HG02571 (cell line): ENCODE measurements around the gene TMPRSS6.
"Not testable (repeated sequence)": the region's sequence is repeated elsewhere in the genome, so short reads cannot be mapped to it uniquely, and the experiment has no call there.

Experiments used
- ATAC-seq: cut with Tn5 transposase; IDR thresholded peaks from one replicate; pipeline ENCODE4 v1.9.1; 2021; ENCODE audit warnings: mild to moderate bottlenecking, moderate library complexity; ENCODE audit not compliant: unreplicated experiment

The TMPRSS6 gene

DNA sequence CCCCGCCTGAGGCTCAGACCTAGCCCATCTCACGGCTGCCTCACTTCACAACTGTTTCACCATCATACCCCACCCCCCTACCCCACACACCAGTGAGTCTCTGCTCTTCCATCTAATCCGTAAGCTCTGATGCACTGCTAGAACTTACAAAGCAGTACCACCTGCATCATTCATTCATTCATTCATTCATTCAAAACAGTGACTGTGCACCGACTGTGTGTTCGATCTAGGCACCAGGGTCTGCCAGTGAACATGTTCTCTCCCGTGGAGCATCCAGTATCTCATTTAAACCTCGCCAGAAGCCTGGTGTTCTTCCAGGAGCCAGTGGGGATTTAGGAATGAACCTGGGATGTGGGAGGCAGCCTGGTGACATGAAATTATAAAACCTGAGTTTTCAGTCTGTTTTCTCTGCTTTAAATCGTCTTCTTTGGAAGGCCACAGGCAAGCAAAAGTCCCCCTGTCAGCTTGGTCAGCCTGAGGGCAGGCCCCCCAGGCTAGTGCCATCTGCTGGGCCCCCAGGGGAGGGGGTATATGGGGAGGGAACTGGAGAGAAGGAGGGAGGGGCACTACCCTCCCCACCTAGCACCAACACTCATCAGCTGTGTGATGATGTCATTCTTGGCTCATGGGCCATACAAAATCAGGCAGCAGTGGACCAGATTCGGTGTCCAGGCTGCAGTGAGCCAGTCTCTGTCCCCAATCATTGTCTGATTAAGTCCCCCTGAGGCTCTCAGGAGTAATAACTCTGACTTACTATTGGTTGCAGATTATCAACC is 18.4 kb downstream of the TMPRSS6 start:
- ATAC-seq, result no peak

DNA sequence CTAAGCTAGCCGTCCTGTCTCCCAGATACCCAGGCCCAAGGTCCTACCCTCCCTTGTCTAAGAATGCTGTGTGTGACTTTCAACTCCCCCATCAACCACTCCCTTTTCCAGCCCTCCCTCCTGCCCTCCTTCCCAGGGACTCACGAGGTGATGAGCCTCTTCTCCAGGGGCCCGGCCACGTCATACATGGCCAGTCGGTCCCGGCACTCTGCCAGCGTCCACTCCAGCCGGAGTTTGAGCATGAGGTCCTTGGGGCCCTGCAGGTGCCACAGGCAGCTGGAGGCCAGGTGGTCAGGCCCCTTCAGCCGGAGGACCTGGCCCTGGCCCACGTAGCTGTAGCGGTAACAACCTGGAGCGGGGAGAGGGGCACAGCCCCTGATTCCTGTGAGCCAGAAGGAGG is 20.1 kb downstream of the TMPRSS6 start:
- no peak for ATAC-seq

DNA sequence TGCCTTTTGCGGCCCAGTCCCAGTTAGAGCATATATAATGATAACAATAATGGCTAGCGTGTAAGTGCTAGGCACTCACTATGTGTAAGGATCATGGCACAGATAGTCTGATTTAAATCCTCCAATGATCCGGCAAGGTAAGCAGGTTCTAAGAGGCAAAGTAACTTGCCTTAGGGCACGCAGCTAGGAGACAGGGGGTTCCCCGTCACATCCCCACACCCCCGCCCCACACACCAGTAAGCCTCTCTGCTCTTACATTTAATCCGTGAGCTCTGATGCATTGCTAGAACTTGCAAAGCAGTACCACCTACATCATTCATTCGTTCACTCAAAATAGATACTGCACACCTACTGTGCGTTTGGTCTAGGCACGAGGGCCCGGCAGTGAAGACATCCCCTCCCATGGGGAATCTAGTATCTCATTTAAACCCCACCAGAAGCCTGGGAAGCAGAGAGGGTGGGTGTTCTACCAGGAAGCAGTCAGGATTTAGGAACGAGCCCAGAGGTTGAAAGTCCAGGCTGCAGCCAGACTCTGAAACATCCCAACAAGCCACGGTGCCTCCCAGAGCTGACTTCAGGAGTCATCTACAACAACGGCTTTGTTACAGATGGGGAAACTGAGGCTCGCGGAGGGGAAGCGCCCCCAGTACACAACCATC is 20.6 kb downstream of the TMPRSS6 start:
- ATAC-seq, result no peak

- no peak for ATAC-seq
These were observed 21.4 kb downstream of the TMPRSS6 start for GRCh38 chr22:37088108-37088605.

GRCh38 chr22:37086184-37086583 is 23.3 kb downstream of the TMPRSS6 start:
- no peak for ATAC-seq

- no peak for ATAC-seq
These were observed 25.1 kb downstream of the TMPRSS6 start for GRCh38 chr22:37084385-37084784.

DNA sequence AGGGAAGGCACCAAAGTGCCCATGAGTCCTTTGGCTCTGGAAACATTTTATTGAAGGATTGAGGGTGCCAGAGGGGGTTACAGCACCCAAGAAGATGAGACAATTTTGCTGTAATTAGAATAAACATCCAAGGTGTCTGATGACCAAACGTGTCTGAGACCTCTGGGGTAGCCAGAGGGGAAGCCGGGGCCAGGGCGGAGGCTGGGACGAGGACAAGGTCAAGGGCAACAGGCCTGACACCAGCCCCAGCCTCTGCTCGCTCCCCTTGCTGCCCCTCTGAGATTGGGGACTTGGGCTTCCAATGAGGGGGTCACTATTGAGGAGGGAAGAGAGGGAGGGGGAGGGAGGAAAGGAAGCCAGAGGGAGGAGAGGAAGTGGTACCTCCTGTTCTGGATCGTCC is 25.6 kb downstream of the TMPRSS6 start:
- no peak for ATAC-seq

GRCh38 chr22:37082251-37082873 is 27.2 kb downstream of the TMPRSS6 start:
- ATAC-seq, result no peak

DNA sequence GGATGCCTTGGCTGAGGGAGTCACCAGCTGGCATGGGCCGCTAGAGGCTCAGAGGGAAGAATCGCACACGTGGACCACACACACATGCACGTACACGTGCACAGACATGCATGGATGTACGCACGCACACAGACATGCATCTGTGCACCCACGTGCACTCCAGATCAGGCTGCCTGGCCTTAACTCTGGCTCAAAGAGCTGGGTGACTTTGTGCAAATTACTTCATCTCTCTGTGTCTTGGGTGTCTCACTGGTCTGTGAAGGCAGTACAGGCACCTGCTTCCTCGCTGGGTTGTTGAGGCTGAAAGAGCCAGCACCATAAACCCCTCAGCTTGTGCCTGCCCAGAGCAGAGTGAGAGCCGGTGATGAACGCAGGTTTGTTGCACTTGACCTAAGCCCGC is 28.7 kb downstream of the TMPRSS6 start:
- no peak for ATAC-seq

DNA sequence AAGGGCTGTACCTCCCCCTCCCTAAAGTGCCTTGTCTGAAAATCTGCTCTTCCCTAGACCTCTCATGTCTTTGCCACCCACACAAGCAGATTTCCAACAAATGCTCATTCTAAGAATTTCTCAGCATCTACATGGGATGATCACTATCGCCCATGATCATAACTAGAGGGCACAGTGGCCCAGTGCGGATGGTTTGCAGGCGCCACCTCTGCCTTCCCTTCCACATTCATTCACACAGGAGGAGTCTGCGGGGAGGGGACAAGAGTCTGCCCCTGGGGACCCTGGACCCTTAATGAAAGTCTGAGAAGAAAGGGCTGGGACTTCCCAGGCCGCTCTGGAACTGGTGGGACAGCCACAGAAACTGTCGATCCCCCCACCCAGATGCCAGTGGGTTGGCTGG is 29.1 kb downstream of the TMPRSS6 start:
- no peak for ATAC-seq

DNA sequence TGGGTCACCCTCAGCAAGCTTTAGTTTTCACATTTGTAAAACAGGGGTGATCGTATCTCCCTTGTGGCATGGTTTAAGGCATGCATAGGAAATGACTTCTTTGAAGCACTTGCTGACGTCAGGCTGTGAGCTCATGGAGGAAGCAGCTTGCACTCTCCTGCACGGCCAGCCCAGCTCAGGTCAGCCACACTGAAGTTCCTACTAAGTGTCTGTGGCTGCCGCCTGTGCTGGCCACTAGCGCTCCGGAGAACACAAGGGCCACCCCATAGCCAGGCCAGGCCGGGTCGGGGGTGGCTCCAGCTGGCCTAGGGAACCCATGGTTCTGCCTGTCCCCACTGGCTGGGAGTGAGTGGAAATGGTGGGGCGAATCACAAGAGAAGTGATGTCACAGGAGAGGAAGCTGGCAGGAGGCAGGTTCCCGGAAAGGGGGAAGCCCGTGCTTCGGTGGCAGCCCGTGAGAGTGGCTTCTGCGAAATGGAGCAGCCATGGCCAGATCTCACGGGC is 29.8 kb downstream of the TMPRSS6 start:
- ATAC-seq, result no peak

GRCh38 chr22:37079158-37079557 is 30.4 kb downstream of the TMPRSS6 start:
- no peak for ATAC-seq

DNA sequence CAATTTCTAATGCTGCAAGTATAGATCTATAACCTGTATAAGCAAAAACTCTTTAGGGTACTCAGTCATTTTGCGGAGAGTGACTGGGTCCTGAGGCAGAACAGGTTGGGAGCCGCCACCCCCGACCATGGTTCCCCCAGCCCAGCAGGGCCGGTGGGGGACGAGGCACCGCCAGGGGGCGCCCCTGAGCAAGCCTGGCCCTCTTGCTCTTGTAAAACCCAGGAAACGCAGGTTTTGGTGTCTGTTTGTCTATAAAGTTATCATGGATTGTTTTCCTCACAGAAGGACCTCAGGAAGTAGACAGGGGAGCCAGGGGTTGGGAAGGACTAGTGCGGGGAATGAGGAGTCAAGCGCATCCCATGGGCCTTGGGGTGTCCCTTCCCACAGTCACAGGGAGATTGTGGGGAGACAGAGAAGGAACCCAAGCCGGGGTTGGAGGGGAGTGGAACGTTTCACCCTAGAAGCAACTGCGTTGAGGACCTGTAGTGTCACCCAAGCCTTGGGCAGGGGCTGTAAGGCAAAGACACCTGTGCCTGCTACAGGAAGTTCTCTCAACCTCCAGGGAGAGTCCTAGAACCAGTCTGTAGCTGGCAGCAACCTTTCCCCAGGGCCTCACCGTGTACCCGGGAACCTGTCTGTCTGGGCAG is 31.6 kb downstream of the TMPRSS6 start:
- ATAC-seq, result no peak

DNA sequence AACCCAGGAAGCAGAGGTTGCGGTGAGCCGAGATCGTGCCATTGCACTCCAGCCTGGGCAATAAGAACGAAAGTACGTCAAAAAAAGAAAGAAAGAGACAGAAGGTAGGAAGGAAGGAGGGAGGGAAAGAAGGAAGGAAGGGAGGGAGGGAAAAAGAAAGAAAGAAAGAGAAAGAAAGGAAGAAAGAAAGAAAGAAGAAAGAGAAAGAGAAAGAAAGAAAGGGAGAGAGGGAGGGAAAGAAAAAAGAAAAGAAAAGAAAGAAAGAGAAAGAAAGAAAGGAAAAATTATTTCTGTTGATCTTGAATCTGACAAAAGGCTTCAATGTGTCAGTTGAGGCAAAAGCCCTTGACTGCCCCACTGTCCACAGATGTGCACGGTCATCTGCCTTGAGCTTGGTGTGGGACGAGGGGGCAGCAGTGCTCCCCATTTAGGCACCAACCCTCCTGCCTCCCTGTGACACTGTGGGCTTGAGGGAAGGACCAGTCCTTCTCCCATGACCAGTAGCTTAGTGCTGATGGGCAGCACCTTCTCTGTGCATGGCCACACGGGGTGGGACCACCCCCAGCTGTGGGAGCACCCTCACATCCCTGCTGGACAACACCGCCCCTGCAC is 33.6 kb downstream of the TMPRSS6 start:
- no peak for ATAC-seq

- ATAC-seq, result no peak
These were observed 34.5 kb downstream of the TMPRSS6 start for GRCh38 chr22:37075046-37075445.

GRCh38 chr22:37074537-37074936 is 35.0 kb downstream of the TMPRSS6 start:
- no peak for ATAC-seq

DNA sequence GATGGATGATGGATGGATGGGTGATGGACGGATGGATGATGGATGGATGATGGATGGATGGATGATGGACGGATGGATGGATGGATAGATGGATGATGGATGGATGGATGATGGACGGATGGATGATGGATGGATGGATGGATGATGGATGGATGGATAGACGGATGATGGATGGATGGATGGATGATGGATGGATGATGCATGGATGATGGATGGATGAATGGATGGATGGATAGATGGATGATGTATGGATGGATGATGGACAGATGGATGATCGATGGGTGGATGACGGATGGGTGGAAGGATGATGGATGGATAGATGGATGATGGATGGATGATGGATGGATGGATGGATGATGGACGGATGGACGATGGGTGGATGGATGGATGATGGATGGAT is 36.8 kb downstream of the TMPRSS6 start:
- no peak for ATAC-seq

GRCh38 chr22:37071850-37072592 is 37.5 kb downstream of the TMPRSS6 start:
- not testable (repeated sequence) for ATAC-seq

GRCh38 chr22:37070744-37071143 is 38.8 kb downstream of the TMPRSS6 start:
- ATAC-seq, result no peak

GRCh38 chr22:37070334-37070733 is 39.2 kb downstream of the TMPRSS6 start:
- no peak for ATAC-seq
